ENCODE results near the gene MAN1C1.
"Not testable (repeated sequence)": the region's sequence is repeated elsewhere in the genome, so short reads cannot be mapped to it uniquely, and the experiment has no call there.

Gene MAN1C1

DNA sequence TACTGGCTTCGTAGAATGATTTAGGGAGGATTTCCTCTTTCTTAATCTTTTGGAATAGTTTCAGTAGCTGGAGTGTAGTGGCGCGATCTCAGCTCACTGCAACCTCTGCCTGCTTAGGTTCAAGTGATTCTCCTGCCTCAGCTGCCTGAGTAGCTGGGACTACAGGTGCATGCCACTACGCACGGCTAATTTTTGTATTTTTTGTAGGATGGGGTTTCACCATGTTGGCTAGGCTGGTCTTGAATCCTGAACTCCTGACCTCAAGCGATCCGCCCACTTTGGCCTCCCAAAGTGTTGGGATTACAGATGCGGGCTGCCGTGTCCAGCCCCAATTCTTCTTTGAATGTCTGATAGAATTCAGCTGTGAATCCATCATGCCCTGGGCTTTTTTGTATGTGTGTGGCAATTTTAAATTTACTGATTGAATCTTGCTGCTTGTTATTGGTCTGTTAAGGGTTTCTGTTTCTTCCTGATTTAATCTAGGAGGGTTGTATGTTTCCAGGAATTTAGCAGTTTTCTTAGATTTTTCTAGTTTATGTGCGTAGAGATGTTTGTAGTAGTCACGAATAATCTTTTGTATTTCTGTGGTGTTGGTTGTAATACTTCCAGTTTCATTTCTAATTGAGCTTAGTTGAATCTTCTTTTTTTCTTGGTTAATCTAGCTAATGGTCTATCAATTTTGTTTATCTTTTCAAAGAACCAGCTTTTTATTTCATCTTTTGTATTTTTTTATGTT is 15.3 kb downstream of the MAN1C1 start:
- Histone ChIP-seq H3K27ac (ENCODE audit: insufficient read depth, low read length, poor library complexity, severe bottlenecking) (peak overlapping the region; percentile 63), H3K9me3 (ENCODE audit: control insufficient read depth, low read length) (no peaks in the 10 kb centered on the region), H3K36me3 (ENCODE audit: control insufficient read depth, insufficient read depth, low read length) (peaks cover 4% of the 10 kb centered on the region), H3K27me3 (replicated peaks; ENCODE audit: control insufficient read depth, insufficient read depth, low read length, poor library complexity, severe bottlenecking) (no peaks in the 10 kb centered on the region), H3K4me3 (ENCODE audit: insufficient read depth, low read depth, low read length, poor library complexity, severe bottlenecking) (peak overlapping the region; percentile 46), H3K4me1 (ENCODE audit: control insufficient read depth, insufficient read depth, low read length, poor library complexity, severe bottlenecking) (peaks cover 10% of the 10 kb centered on the region)
- no peak for DNase-seq

DNA sequence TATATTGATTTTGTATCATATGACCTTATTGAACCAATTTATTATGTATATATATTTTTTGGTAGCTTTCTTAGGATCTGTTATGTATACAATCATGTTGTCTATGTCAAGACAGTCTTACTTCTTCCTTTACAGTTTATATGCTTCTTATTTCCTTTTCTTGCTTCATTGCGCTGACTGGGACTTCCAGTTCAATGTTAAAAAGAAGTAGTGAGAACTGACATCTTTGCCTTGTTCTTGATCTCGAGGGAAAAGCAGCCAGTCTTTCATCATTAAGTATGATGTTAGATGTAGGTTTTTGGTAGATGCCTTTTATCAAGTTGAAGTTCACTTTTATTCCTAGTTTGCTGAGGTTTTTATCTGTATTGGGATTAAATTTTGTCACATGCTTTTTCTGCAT is 17.5 kb downstream of the MAN1C1 start:
- Histone ChIP-seq H3K9me3 (ENCODE audit: control insufficient read depth, low read length) (no peaks in the 10 kb centered on the region), H3K27me3 (replicated peaks; ENCODE audit: control insufficient read depth, insufficient read depth, low read length, poor library complexity, severe bottlenecking) (no peaks in the 10 kb centered on the region), H3K4me3 (ENCODE audit: insufficient read depth, low read depth, low read length, poor library complexity, severe bottlenecking) (no peak overlapping the region), H3K36me3 (ENCODE audit: control insufficient read depth, insufficient read depth, low read length) (peaks cover 4% of the 10 kb centered on the region), H3K27ac (ENCODE audit: insufficient read depth, low read length, poor library complexity, severe bottlenecking) (no peak overlapping the region), H3K4me1 (ENCODE audit: control insufficient read depth, insufficient read depth, low read length, poor library complexity, severe bottlenecking) (peaks cover 10% of the 10 kb centered on the region)
- DNase-seq = no peak

DNA sequence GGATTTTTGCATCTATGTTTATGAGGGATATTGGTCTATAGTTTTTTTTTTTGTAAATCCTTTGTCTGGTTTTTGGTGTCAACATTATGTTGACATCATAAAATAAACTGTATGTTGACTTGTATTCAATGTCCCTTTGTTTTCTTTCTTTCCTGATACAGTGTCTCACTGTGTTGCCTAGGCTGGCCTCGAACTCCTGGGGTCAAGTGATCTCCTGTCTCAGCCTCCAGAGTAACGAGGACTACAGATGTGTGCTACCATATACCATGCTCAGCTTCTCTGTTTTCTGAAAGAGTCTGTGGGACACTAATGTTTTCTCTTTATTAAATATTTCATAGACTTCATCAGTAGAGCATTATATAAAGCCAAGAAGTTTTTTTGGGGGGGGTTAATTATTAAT is 18.3 kb downstream of the MAN1C1 start:
- no peak for DNase-seq
- peaks cover 2% of the 10 kb centered on the region for H3K4me1 ChIP-seq (ENCODE audit: control insufficient read depth, insufficient read depth, low read length, poor library complexity, severe bottlenecking)
- H3K27ac ChIP-seq (ENCODE audit: insufficient read depth, low read length, poor library complexity, severe bottlenecking) = no peak overlapping the region
- H3K27me3 ChIP-seq (replicated peaks; ENCODE audit: control insufficient read depth, insufficient read depth, low read length, poor library complexity, severe bottlenecking) = no peaks in the 10 kb centered on the region
- H3K36me3 ChIP-seq (ENCODE audit: control insufficient read depth, insufficient read depth, low read length) = peaks cover 4% of the 10 kb centered on the region
- no peaks in the 10 kb centered on the region for H3K9me3 ChIP-seq (ENCODE audit: control insufficient read depth, low read length)
- H3K4me3 ChIP-seq (ENCODE audit: insufficient read depth, low read depth, low read length, poor library complexity, severe bottlenecking) = no peak overlapping the region

- not testable (repeated sequence) for H3K27me3 ChIP-seq (replicated peaks; ENCODE audit: control insufficient read depth, insufficient read depth, low read length, poor library complexity, severe bottlenecking); H3K36me3 ChIP-seq (ENCODE audit: control insufficient read depth, insufficient read depth, low read length); H3K4me1 ChIP-seq (ENCODE audit: control insufficient read depth, insufficient read depth, low read length, poor library complexity, severe bottlenecking); H3K27ac ChIP-seq (ENCODE audit: insufficient read depth, low read length, poor library complexity, severe bottlenecking); H3K4me3 ChIP-seq (ENCODE audit: insufficient read depth, low read depth, low read length, poor library complexity, severe bottlenecking); H3K9me3 ChIP-seq (ENCODE audit: control insufficient read depth, low read length); DNase-seq
Measured at GRCh38 chr1:25636141-25636540, 19.6 kb downstream of the MAN1C1 start.

DNA sequence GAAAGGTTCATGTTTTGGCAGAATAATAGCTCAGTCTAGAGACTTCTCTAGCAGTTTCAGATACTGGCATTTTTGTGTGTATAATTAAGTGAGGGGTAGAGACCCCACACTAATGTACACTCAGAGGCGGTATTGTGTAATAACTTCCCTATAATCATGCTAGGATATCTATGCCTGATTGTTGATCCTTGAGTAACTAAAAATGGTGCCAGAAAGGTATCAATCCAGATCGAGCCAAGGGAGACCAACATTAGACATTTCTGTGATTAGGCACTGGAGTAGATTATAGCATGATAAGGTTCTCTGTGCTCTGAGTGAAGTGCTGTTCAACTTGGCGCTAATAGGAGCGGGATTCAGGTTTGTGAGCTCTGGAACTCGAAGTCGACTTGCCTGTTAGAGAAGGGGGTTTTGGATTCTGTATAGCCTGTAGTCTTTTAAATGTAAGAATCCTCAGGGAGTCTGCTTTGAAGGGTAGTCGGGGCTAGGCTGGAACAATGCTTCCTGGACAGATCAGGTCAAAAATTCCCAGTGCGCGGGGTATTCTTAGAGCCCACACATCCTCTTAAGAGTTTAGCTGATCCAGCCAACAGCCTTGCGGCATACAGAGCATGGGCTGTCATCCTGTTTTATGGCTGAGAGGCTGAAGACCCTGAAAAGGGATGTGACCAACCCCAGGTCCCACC is 24.2 kb downstream of the MAN1C1 start:
- Histone ChIP-seq H3K36me3 (ENCODE audit: control insufficient read depth, insufficient read depth, low read length) (peaks cover 1% of the 10 kb centered on the region), H3K27me3 (replicated peaks; ENCODE audit: control insufficient read depth, insufficient read depth, low read length, poor library complexity, severe bottlenecking) (no peaks in the 10 kb centered on the region), H3K4me3 (ENCODE audit: insufficient read depth, low read depth, low read length, poor library complexity, severe bottlenecking) (no peak overlapping the region), H3K9me3 (ENCODE audit: control insufficient read depth, low read length) (no peaks in the 10 kb centered on the region), H3K4me1 (ENCODE audit: control insufficient read depth, insufficient read depth, low read length, poor library complexity, severe bottlenecking) (peaks cover 29% of the 10 kb centered on the region), H3K27ac (ENCODE audit: insufficient read depth, low read length, poor library complexity, severe bottlenecking) (peak overlapping the region; percentile 6)
- DNase-seq = no peak

GRCh38 chr1:25641329-25641725 is 24.7 kb downstream of the MAN1C1 start:
- no peaks in the 10 kb centered on the region for H3K36me3 ChIP-seq (ENCODE audit: control insufficient read depth, insufficient read depth, low read length)
- H3K4me3 ChIP-seq (ENCODE audit: insufficient read depth, low read depth, low read length, poor library complexity, severe bottlenecking) = no peak overlapping the region
- H3K27ac ChIP-seq (ENCODE audit: insufficient read depth, low read length, poor library complexity, severe bottlenecking) = peak overlapping the region; percentile 79
- H3K27me3 ChIP-seq (replicated peaks; ENCODE audit: control insufficient read depth, insufficient read depth, low read length, poor library complexity, severe bottlenecking) = no peaks in the 10 kb centered on the region
- DNase-seq = no peak
- peaks cover 29% of the 10 kb centered on the region for H3K4me1 ChIP-seq (ENCODE audit: control insufficient read depth, insufficient read depth, low read length, poor library complexity, severe bottlenecking)
- no peaks in the 10 kb centered on the region for H3K9me3 ChIP-seq (ENCODE audit: control insufficient read depth, low read length)

GRCh38 chr1:25641931-25642573 is 25.5 kb downstream of the MAN1C1 start:
- DNase-seq = peak in 2 of 3 donors; percentile 9 to 40
- H3K27ac ChIP-seq (ENCODE audit: insufficient read depth, low read length, poor library complexity, severe bottlenecking) = peak overlapping the region; percentile 79
- no peaks in the 10 kb centered on the region for H3K27me3 ChIP-seq (replicated peaks; ENCODE audit: control insufficient read depth, insufficient read depth, low read length, poor library complexity, severe bottlenecking)

GRCh38 chr1:25642574-25643108 is 26.1 kb downstream of the MAN1C1 start:
- Histone ChIP-seq H3K27me3 (replicated peaks; ENCODE audit: control insufficient read depth, insufficient read depth, low read length, poor library complexity, severe bottlenecking) (no peaks in the 10 kb centered on the region), H3K9me3 (ENCODE audit: control insufficient read depth, low read length) (no peaks in the 10 kb centered on the region), H3K4me3 (ENCODE audit: insufficient read depth, low read depth, low read length, poor library complexity, severe bottlenecking) (peak overlapping the region; percentile 29), H3K36me3 (ENCODE audit: control insufficient read depth, insufficient read depth, low read length) (peaks cover 4% of the 10 kb centered on the region), H3K27ac (ENCODE audit: insufficient read depth, low read length, poor library complexity, severe bottlenecking) (peak overlapping the region; percentile 79), H3K4me1 (ENCODE audit: control insufficient read depth, insufficient read depth, low read length, poor library complexity, severe bottlenecking) (peaks cover 32% of the 10 kb centered on the region)
- peak; percentile 47 to 71 (median 59) for DNase-seq

More at GRCh38 chr1:25641931-25642573, 25.5 kb downstream of the MAN1C1 start:
- no peaks in the 10 kb centered on the region for H3K9me3 ChIP-seq (ENCODE audit: control insufficient read depth, low read length)
- H3K36me3 ChIP-seq (ENCODE audit: control insufficient read depth, insufficient read depth, low read length) = peaks cover 4% of the 10 kb centered on the region
- H3K4me3 ChIP-seq (ENCODE audit: insufficient read depth, low read depth, low read length, poor library complexity, severe bottlenecking) = peak overlapping the region; percentile 29
- peaks cover 30% of the 10 kb centered on the region for H3K4me1 ChIP-seq (ENCODE audit: control insufficient read depth, insufficient read depth, low read length, poor library complexity, severe bottlenecking)

- no peak for DNase-seq
- no peak overlapping the region for H3K27ac ChIP-seq (ENCODE audit: insufficient read depth, low read length, poor library complexity, severe bottlenecking)
- no peaks in the 10 kb centered on the region for H3K27me3 ChIP-seq (replicated peaks; ENCODE audit: control insufficient read depth, insufficient read depth, low read length, poor library complexity, severe bottlenecking)
Measured at GRCh38 chr1:25643929-25644328, 27.3 kb downstream of the MAN1C1 start.

GRCh38 chr1:25644962-25645361 is 28.4 kb downstream of the MAN1C1 start:
- Histone ChIP-seq H3K4me3 (ENCODE audit: insufficient read depth, low read depth, low read length, poor library complexity, severe bottlenecking) (no peak overlapping the region), H3K9me3 (ENCODE audit: control insufficient read depth, low read length) (no peaks in the 10 kb centered on the region), H3K36me3 (ENCODE audit: control insufficient read depth, insufficient read depth, low read length) (peaks cover 4% of the 10 kb centered on the region), H3K27me3 (replicated peaks; ENCODE audit: control insufficient read depth, insufficient read depth, low read length, poor library complexity, severe bottlenecking) (no peaks in the 10 kb centered on the region), H3K27ac (ENCODE audit: insufficient read depth, low read length, poor library complexity, severe bottlenecking) (no peak overlapping the region), H3K4me1 (ENCODE audit: control insufficient read depth, insufficient read depth, low read length, poor library complexity, severe bottlenecking) (peaks cover 37% of the 10 kb centered on the region)
- no peak for DNase-seq

More at GRCh38 chr1:25643929-25644328, 27.3 kb downstream of the MAN1C1 start:
- no peaks in the 10 kb centered on the region for H3K9me3 ChIP-seq (ENCODE audit: control insufficient read depth, low read length)
- H3K4me1 ChIP-seq (ENCODE audit: control insufficient read depth, insufficient read depth, low read length, poor library complexity, severe bottlenecking) = peaks cover 37% of the 10 kb centered on the region
- H3K36me3 ChIP-seq (ENCODE audit: control insufficient read depth, insufficient read depth, low read length) = peaks cover 4% of the 10 kb centered on the region
- no peak overlapping the region for H3K4me3 ChIP-seq (ENCODE audit: insufficient read depth, low read depth, low read length, poor library complexity, severe bottlenecking)

All from effector memory CD4-positive, alpha-beta T cell (primary cell).